HG03432 (cell line): ENCODE data around the gene LRIG1.
A peak's percentile ranks its signal among the peaks of the same experiment; 100 is the strongest.

Source experiments
- ATAC-seq: cut with Tn5 transposase; IDR thresholded peaks from one replicate; pipeline ENCODE4 v1.9.1; 2021; ENCODE audit warnings: mild to moderate bottlenecking, moderate library complexity; ENCODE audit not compliant: unreplicated experiment

LRIG1 gene

GRCh38 chr3:66392966-66393332 is 107.9 kb downstream of the LRIG1 start:
- ATAC-seq, result no peak

DNA sequence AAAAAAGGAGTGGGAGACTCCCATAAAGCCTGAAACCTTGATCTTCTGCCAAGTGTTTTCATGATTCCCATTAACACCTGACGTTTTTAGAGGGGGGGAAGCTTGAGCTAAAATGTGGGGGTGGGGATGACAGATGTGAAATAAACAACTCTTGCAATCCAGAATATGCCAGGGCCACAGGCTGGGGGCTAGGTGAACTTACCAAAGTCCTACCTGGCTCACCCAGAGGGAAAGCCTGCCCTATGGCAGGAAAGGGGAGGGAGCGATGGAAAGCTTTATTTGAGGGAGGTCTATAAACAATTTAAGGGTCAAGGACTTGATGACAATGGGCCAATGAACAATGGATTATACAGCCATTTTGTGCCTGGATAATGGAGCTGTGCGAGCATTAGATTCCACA is 108.3 kb downstream of the LRIG1 start:
- ATAC-seq, result no peak

- peak; percentile 18 for ATAC-seq
These were observed 110.8 kb downstream of the LRIG1 start for GRCh38 chr3:66390013-66390412.

- peak; percentile 58 for ATAC-seq
These were observed 113.7 kb downstream of the LRIG1 start for GRCh38 chr3:66386925-66387650.

GRCh38 chr3:66386011-66386924 is 114.6 kb downstream of the LRIG1 start:
- ATAC-seq, result peak; percentile 88

DNA sequence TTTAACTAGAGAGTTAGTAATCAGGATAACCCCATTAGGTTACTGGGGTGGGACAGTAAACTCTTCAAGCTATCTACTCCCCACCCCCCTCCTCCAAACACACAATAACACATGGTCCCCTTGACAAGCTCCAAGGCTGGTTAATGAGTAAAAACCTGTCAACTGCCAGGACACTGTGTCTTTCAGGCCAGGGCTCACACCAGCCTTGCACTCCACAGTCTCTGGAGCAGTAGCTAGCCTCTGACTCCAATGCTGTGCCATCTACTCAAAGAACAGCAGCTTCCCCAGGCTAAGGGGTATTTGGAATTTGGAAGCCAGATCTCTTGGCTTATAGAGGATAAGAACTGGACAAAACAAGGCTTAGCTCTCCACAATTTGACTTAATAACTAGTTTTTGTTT is 115.8 kb downstream of the LRIG1 start:
- ATAC-seq, result no peak

DNA sequence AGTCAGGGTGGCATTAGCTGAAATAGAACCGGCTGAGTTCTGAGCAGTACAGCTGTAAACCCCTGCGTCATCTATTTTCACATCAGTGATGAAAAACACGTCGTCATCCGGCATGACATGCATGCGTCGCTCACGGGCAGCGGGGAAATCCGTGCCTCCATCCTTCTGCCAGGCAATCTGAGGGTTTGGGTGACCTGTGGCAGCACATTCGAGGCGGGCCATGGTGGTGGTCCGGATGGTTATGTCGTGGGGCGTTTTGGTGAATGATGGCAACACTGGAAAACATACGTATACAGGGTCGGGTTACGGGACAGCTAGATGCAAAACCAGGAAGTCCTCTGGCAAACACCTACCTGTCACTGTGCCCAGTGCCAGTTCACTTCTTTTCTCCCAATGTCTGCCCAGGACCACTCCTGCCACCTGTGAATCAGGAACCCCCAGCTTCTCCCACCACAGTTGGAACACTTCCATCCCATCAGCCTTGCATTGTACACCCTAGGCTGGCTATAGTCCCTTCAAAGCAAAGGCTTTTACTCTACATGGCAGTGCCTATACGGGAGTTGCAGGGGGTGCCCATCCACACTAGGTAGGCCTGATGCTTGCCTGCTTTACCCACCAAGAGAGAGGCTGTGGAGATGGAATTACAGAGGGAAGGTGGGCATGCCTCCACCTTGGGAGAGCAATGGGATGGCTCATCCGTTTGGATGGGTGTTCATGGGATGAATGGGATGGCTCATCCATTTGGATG is 116.7 kb downstream of the LRIG1 start:
- no peak for ATAC-seq

- no peak for ATAC-seq
These were observed 117.8 kb downstream of the LRIG1 start for GRCh38 chr3:66383023-66383422.

DNA sequence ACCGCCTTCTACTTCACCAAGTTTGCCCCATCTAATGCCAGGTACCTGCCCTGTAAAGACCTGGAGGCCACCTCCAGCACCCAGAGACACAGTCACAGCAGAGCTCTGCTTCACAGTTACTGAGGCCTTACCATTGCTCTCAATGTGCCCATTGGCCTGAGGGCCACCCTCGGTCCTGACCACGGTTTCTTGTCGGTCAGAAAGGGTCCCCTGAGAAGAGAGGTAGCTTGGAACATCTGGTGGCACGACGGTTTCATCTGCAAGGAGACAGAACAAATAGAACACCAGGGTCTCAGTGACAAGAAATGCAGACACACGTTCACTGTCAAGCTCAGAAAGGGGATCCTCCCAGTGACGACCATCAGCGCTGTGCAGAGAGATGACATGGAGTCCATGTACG is 118.7 kb downstream of the LRIG1 start:
- no peak for ATAC-seq

DNA sequence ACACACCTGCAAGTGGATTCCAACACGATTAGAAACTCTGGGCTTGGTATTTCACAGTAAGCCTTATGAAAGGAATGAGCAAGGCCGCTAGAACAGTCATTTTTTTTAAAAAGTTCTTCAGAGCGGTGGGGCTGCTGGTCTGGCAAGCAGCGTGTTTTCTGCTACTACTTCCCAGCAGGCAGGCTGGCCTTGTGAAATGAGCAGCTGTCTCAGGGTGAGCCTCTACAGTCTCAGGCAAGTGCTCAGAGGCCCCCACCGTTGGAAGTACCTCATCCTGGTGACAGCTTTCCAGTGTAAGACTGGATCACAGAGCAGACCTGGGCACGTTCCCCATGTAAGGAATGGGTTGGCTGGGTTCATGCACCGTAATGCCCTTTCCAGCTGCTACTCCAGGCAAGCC is 119.2 kb downstream of the LRIG1 start:
- ATAC-seq, result no peak

DNA sequence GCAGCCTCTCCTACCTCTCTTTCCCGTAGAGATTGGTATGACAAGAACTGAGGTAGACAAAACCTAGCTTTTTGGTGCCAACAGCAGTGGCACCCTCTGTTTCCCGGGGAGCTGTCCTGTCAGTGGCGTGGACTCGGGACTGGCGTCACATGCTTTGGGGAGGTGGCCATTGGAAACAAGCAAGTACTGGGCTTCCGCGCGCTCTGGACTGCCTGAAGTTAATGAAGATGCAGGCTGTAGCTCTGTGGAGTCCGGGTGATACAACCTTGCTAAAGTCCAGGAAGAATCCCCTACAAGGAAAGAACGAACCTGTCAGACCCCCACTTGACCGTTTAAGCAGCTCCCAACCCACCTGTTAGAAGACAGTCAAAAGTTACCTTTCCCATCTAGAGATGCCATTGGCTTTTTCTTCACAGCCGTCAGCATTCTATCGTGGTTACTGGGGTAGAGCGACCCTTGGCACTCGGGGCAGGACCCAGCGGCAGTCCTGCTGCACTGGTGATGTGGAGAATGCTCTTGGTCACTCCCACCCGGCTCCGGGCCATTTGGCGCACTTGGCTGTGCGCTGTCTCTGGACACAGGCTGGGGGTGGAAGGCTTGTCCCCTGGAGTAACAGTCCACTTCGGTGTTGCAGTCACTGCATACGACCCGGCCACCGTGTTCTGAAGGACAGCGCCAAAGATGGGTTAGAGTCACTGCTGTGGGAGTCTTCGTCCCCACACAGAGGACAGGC is 120.5 kb downstream of the LRIG1 start:
- no peak for ATAC-seq

GRCh38 chr3:66379565-66379964 is 121.3 kb downstream of the LRIG1 start:
- no peak for ATAC-seq

DNA sequence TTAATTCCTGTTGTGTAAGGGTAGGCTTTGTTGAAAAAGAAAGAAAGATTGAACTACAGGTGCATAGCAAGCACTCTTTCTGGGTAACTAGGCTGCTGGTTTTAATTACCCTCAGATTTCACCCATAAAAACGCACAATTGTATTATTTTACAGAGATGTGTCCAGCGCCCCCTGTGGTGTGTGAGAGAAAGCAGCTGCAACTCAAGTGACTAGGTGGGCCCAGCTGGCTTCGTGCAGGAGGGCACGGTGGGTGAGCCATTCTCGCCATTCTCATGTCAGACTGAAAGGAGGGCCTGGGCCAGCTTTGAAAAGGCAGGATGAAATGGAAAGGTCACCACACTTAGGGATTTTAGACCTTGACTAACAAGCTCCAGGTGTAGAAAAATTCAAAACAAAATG is 122.6 kb downstream of the LRIG1 start:
- ATAC-seq, result no peak

GRCh38 chr3:66377800-66378199 is 123.0 kb downstream of the LRIG1 start:
- ATAC-seq, result no peak

- no peak for ATAC-seq
These were observed 124.3 kb downstream of the LRIG1 start for GRCh38 chr3:66376568-66376967.

DNA sequence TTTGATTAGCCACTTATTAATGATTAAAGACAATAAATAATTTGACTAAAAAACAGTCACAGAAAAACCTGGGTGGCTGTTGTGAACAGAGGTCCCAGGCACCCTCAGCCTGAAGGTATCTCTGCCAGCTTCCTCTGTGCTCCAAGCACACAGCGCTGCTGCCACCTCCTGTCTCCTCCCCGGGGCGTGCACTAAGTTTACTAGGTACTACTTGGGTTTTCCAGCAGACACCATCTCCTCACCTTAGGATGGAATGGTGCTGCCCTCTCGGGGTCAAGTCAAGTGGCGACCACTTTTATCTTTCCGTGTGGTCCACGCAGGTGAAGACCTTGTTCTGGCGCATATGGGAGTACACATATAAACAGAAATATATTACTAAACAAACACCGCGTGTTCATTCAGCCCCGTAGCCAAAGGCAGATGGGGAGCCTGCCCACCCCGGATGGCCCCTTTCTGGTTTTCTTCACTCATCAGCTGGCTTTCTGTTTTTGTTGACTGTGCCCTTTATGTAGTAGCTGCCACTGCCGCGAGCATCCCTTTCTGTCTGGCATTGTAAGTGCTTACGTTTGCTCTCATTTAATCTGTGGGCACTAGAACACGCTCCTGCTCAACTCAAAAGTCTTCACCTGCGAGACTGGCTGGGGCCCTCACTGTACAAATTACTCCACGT is 128.0 kb downstream of the LRIG1 start:
- no peak for ATAC-seq

DNA sequence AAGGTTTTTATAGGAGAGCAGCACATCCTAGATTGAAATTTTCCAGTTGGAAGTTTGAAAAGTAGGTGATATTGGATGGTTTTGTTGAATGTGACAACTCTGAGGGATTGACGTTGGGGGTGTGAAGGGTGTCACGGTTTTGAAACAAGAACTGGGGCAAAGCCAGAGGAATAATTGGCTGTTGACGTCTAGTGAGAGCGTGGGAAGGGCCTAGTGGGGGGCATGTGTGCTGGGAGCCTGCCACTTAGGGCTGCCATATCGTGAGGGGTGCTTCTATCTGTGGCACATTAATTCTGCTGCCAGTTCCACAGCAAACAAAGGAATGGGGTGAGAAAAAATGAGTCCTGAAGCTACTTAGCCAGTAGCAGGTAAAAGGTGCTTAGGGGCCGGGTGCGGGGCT is 129.4 kb downstream of the LRIG1 start:
- no peak for ATAC-seq

GRCh38 chr3:66370179-66370578 is 130.6 kb downstream of the LRIG1 start:
- ATAC-seq, result no peak

- ATAC-seq, result no peak
These were observed 132.8 kb downstream of the LRIG1 start for GRCh38 chr3:66367979-66368378.

DNA sequence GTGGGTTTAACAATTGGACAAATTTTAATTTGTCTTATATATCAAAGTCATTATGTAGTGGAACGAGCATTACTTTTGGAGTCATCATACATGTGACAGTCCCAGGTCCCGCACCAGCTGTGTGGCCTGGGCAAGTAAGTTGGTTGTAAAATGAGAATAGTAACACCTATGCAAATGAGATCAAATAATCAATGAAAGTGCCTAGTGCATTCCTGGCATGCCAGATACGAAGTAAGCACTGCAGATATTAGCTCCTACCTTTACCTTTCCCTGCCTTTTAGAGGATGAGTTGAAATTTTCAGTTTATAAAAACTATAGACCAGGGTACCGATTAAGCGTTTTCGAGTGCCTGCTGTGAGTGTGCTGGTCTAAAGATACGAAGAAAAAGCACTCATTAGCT is 134.1 kb downstream of the LRIG1 start:
- no peak for ATAC-seq
